ENCODE results near the gene ZNF280A. TPM values are rescaled to one million over a fixed set of nuclear protein-coding genes. Genes with fewer than 3 reads are reported as not detected.

Gene ZNF280A, protein sequence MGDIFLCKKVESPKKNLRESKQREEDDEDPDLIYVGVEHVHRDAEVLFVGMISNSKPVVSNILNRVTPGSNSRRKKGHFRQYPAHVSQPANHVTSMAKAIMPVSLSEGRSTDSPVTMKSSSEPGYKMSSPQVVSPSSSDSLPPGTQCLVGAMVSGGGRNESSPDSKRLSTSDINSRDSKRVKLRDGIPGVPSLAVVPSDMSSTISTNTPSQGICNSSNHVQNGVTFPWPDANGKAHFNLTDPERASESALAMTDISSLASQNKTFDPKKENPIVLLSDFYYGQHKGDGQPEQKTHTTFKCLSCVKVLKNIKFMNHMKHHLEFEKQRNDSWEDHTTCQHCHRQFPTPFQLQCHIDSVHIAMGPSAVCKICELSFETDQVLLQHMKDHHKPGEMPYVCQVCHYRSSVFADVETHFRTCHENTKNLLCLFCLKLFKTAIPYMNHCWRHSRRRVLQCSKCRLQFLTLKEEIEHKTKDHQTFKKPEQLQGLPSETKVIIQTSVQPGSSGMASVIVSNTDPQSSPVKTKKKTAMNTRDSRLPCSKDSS
- total RNA-seq = not detected

DNA sequence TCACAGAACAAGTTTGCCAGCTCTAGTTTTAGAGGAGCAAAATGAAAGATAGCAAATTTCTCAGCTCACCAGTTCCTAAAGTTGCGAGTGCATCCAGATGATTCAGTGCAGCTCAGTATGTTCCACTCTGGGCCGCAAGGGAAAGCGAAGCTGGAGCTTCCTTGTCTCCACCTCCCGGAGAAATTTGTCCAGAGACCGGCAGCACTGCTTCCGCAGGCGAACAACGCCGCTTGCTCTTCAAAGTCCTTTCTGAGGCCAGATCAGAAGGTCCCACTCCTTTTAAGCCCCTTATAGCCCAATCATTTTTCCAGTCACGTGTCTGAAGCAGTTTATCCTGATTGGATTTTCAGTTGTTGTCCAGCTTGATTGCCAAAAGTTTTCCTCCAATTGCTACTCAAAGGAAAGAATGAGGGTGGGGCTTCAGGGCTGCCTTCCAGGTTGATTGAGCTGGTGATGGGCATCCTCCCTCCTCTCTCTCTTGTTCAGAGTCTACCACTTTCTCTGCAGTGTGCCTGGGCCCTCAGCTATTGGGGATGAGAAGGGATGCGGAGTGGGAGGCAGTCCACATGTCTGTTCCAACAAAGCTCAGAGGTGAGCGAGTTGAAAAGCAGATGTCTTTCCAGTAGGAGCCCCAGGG, at the start of gene ZNF280A:
TSS of gene ZNF280A (minus strand) at position 251 of the 637 bp plus-strand sequence. CDS start 4,640 bp downstream, outside the sequence.
- DNase-seq (ENCODE audit: low spot score) = no peak

DNA sequence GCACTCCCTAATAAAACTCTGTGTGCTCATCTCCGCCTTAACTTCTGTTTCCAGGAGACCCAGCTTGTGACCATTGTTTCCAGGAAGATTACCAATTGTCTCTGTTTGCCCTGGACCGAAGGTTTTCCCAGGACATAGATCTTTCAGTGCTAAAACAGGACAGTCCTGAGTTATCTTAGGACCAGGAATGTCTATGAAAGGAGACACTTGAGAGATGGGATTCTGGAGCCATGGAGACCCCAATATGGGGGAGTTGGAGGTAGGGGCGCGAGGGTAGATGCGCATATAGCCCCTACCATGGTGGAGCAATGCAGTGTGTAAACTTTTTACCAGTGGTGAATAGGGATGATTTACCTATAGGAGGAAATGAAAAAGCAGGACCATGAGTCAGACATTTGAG, 49.1 kb upstream of the ZNF280A start:
- no peak for DNase-seq (ENCODE audit: low spot score)

DNA sequence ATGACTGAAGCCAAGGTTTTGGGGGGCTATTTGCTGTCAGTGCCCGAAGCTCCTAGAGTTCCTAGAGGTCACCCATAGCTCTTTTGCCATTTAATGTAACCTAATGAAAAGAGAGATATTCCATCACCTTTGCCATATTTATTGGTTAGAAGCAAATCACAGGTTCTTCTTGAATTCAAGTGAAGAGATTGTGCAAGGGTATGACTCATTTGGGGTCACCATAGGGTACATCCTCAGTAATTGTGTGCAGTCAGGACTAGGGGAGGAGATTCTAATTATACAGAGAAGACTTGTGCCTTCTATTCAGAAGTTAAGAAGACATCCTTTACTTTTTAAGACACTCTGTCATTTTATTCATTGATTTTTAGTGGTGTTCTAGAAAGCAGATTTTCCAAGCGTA, 45.9 kb upstream of the ZNF280A start:
- DNase-seq (ENCODE audit: low spot score) = no peak

DNA sequence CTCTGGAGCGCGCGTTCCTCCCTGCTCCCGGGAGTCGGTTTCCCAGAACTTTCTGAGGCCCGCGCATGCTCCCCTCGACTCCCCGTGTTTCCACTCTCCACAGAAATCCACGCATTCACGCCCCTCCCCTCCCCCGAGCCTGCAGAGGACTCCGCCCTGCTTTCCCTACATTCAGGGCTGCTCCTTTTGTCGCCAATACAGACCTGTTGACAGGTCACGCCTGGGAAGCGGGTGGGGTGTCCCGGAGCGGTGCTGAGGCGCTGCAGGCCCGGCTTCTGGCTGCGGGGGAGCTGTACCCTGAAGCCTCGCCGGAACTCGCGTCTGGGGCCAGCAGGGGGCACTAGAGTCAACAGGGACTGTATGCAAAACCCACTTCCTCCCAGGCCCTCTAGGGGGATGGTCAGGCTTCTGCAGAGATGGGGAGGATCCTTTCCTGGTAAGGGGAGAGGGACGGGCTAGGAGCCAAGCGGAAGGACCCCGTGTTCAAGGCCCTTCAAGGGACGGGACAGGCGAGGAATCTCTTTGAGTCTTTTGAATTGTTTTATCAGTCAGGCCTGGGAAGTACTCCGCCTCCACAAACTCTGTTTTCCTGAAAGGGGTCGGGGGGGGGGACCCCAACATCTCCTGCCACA, 39.0 kb upstream of the ZNF280A start, which contains the start of gene PRAME:
TSS of gene PRAME (minus strand) at position 294 of the 632 bp plus-strand sequence. CDS start 2,433 bp downstream, outside the sequence.
- DNase-seq (ENCODE audit: low spot score) = no peak

DNA sequence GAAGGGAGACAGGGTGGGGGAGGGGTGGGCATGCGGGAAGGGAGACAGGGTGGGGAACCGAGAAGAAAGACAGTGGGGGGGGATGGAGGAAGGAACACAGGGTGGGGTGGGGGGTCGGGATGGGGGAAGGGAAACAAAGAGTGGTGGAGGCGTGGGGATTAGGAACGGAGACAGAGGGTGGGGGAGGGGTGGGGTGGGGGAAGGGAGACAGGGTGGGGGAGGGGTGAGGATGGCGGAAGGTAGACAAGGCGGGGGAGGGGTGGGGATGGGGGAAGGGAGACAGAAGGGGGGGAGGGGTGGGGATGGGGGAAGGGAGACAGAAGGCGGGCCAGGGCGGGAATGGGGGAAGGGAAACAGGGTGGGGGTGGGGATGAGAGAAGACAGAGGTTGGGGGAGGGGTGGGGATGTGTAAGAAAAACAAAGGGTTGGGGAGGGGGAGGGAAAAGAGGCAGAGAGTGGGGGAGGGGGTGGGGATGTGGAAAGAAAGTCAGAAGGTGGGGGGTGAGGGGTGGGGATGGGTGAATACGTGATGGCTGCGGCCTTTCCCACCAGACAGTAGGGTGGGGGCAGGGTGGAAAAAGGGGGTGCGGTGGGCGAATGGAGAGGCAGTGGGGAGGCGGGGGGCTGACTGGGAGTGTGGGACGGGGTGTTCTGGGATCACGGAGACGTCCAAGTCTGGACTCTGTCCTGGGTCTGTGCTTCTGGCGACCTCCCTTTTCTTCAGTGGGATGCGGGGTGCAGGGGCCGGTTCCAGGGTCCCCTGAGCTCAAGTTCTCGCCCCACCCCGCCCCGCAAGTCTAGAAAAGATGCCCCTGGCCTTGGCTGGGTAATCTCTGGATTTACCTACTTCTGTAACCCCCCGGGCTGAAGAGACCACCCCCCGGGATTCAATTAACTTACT, 38.3 kb upstream of the ZNF280A start:
- DNase-seq (ENCODE audit: low spot score) = no peak

DNA sequence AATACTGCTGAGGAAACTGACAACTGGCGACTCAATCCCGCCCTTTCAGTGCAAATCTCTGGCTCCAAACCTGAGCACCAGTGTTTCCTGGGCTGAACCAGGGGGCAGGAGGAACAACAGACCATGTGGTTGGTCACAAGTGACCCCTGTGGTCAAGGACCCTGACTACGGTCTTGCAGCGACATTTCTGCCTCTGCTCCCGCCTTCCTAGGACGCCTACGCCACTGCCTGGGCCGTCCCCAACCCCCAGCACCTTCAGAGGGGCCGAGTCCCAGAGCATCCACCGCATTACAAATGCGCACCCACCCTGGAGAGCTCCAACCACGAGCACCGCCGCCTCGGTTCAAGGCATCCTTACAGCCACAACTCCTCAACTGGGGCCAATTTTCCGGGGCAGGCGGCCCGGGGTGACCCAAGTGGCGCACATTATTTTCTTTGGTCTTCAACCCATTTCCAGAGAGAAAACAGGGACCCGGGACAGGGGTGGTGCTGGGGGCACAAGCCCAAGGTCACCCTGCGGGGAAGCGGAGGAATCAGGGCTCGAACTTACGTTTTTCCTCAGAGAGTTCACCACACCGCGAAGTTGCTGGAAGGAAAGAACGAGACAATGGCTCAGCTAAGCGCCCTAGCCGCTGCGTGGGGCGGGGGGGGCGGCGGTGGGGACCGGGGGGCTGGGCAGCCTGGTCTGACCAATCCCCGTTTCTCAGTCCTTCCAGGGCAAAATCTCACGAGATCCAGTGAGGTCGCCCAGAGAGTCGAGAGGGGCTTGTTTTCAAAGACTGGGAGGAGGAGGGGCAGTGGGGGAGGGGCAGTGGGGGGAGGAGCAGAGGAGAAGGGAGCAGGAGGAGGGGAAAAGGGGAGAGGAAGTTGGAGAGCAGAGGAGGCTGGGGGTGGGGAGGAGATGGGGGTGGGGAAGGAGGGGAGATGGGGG, 37.2 kb upstream of the ZNF280A start:
- no peak for DNase-seq (ENCODE audit: low spot score)

DNA sequence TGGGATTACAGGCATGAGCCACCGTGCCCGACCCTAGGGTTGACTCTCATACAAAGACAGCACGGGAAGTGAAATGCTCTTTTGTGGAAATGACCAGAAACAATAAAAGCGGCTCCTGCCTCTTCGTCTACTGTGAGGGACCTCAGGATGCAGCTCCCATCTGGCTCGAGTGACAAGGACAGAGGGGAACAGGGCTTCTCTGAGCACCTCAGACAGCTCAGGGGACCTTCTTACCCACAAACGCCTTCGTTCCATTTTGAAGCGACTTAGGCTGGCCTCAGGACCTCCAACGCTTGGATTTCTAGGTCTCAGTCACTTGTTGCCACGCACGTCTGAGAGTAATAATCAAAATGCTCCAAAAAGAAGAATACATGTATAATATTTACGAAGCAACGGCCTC, 36.5 kb upstream of the ZNF280A start:
- no peak for DNase-seq (ENCODE audit: low spot score)

DNA sequence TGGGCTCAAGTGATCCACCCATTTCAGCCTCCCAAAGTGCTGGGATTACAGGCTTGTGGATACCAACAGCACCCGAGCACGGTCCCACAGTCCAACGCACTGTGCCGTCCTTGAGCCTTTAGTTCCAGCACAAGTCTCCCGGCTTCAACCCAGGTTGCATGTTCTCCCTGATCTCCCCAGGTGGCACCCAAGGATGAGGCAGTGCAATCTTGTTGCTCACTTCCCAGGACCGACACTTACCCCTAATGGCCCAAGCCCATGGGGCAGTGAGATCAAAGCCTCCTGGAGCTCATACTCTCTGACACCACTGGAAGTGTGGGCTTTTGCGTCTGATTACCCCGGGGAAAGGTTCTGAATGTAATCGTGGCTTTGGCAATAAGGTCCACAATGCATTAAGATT, 35.5 kb upstream of the ZNF280A start:
- no peak for DNase-seq (ENCODE audit: low spot score)

DNA sequence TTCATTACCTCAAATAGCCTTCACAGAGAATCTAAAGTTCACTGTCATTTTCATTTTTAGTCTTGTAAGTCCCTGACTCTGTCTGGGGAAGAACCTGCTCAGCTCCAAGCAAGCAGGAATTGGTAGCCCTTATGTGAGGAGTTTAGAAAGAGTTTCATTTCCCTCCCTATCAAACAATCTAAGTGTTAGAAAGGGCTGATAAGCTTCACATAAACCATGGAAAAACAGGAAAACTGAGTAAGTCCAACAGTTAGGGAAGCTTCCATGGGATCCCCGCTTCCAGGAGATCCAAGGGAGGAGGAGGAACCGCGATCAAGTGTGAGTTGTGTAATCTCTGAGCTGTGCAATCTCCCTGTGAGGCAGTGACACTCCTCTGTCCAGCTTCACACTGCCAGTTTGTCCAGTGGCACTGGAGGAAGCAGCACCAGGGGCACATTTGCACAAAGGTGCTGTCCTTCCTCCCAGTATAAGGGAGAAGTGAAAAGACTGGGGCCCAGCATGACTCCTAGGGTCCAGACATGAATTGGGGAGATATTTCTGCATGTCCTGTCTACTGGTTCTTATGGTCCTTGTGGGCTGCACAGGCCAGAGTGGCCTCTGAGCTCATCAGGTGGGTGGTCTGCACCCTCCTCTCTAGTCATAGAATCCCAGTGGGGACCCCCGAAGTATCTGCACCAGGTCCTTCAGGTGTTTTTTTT, 34.7 kb upstream of the ZNF280A start:
- no peak for DNase-seq (ENCODE audit: low spot score)

DNA sequence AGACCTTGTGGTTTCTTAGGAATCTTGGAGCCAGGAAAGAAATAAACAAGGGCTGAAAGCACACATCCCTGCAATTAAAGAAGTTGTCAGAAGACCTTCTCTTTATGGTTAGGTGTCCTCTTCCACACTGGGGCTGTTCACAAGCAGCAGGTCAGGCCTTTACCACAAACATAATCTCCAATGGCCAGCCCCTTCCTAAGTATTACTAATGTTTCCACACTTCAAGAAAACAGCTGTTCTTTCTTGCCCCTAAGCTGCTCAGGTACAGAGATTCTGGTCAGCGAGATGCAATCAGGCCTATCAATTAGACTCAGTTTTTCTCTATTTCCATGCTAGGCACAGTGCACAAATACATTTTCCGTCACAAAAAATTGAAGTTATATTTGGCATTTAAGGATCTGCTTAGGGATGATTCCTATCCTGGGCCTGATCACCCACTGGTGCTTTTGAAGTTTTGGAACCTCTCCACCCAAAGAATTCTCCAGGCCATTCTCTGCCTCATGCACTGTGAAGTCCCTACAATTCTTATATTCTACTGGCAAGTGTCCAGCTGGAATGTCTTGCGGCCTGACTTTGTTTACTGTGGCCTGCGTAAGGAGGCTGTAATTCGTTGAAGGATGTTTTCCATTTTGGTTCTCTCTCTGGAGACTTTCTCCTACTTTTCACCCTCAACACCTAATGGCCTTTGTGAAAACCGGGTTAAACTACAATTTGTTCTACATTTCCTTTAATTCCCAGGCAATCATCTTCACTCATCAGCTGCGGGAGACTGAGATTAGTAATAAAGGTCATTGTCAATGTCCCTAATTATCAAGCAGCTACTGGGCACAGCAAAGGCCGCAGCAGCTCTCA, 33.9 kb upstream of the ZNF280A start:
- DNase-seq (ENCODE audit: low spot score) = no peak

DNA sequence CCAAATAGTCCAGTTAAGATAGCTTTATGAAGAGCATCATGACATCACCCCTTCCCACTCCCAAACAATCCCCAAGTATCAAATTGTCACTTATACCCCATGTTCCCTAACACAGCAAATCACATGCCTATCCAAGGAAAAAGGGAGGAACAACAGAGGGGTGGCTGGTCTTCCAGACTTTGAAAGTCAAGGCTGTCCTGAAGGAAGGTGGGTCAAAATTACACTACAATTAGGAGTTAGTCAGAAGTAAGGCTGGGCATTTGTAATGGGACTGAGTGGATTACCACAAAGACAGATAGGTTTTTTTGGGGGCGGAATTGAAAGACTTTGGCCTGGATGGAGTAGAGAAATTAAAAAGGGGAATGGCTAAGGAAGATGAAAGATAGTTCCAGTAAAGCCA, 33.1 kb upstream of the ZNF280A start:
- DNase-seq (ENCODE audit: low spot score) = no peak

DNA sequence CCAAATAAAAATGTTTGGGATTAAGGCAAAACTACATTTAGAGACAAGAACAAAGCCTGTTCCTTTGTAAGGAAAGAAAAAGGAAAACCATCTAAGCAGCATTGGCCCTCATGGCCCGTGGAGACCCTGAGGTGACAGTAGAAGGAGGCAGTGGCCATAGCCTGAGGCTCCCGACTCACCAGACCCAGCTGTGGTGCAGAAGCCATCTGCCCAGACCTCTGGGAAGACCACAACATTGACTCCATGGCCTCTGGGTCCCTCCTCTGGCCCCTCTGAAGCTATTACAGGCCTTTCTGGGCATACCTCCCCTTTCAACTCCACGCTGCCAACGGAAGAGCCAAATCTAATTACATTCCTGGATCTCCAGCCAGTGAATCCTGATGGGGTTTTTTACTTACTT, 32.6 kb upstream of the ZNF280A start:
- DNase-seq (ENCODE audit: low spot score) = no peak

DNA sequence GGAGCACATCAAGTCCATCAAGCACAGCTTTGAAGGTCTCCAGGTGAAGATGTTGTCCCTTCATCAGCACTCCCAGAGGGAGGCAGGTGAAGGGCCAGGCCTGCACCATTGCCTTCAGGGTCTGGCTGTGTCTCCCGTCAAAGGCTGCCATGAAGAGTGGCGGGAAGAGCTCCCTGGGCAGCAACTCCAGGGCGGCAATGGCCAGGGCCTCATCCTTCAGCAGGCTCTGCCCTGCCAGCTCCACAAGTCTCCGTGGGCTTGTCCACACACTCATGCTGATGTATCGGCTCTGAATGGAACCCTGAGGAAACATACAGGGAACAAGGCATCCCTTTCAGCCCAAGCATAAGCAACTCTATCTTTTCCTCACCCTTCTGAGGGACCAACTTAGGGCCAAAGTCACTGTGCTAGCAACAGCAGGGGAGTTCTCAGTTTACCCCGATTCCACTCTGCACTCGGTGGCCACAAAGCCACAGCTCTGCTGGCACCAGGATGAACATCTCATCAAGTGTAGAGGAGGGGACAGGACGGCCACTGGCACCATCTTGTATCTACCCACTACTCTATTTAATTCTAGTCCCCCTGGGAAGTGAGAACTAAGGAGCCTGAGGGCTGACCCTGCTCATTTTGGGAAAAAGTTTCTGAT, 30.8 kb upstream of the ZNF280A start:
- no peak for DNase-seq (ENCODE audit: low spot score)

DNA sequence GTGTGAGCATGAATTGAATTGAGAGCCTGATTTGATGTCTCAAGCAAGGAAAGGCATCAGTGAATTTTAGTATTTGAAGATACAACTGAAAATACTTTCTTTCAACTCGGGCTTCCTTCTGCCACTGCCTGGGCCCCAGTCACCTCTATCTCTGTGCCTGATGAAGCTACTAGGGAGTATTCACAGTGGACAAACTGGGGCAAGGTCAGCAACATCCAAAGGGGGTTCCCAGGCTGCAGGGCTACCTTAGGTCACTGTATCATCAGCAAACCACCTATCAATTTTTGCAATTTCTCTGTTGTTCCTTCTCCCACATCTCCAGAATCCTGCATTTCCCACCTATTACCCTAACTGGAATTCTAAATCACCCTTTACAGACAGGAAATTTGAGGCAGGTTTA, 28.8 kb upstream of the ZNF280A start:
- no peak for DNase-seq (ENCODE audit: low spot score)

DNA sequence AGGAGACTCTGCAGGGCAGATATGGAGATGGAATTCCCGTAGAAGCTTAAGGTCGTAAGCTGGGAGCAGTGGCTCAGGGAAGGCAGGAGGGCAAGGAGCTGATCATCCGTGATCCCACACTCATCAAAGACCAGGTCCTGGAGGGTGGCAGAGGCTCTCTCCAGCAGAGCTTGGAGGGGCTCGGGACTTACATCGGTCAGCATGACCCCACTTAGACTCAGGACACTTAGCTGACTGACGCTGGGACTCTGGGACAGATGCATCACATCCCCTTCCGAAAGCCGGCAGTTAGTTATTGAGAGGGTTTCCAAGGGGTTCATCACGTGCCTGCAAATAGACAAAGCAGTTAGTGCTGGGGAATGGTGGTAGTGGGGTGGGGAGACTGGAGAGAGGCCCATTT, 28.2 kb upstream of the ZNF280A start:
- no peak for DNase-seq (ENCODE audit: low spot score)

DNA sequence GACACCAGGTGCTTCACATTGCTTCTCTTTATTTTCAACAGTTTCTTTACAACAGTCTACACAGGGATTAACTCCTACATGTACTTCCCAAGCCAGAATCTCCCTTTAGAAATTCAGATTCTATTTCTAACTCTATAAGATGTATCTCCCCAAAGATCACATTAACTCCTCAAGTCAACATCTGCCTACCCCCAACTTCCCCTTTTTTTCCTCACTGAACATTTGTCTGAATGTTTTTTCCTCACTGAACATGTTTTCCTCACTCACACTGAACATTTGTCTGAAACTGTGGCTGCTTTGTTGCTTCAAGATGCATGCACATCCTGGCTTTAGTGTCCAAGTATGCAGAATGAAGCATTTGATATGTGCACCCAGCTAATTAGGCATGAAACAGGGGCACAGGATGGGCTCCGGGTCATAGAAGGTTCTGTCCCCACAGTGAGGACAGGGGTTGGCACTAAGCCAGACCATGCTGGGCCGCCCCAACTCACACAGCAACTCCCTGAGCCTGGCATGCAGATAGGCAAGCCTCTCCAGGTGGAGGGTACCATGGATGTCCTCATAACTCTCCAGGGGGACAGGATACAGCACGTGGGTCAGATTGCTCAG, 27.7 kb upstream of the ZNF280A start:
- no peak for DNase-seq (ENCODE audit: low spot score)

DNA sequence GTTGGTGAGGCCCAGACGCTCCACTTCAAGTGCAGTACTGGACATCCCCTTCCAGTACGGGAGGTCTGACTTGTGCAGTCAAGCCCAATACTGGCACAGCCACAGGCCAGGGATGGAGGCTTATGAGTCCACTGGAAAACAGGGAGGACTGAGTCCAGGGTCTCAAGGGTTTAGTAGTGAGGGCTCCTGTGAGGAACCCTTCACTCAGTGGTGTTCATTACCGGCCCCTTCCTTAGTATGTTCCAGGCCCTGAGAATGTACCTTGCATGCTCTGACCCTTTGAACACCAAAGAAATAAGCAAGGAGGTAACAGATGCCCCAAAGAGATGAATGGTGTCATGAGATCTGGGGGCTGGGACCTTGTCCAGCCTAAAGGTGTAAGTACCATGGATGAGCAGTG, 27.2 kb upstream of the ZNF280A start:
- DNase-seq (ENCODE audit: low spot score) = no peak

DNA sequence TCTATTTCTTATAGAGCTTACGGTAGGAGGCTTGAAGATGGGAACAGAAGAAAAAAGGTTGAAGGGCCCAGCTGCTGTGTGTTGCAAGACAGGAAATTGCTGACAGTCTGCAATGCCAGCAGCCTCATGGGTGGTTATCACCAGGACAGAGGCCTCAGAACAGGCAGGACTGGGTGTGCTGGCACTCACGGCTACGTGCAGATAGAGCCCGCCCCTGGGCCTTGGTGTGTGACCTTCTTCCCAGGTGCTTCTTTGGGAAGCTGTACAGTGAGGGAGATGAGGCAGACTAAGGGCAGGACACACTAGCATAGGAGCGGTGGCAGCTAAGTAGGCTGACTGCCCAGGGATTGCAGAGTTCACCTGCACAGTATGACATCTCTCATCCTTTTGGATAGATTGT, 26.4 kb upstream of the ZNF280A start:
- DNase-seq (ENCODE audit: low spot score) = no peak
